GM19239 (cell line): Measurements from ENCODE around the gene PAPOLA.

Experiments used
- DNase-seq: peaks from one replicate; pipeline ENCODE4 v3.0.0; 2011; ENCODE audit warnings: low spot score; ENCODE audit not compliant: insufficient read length
- FAIRE-seq: peaks from 2 replicates; lab custom pipeline; 2011; peaks lifted over from hg19 to GRCh38; lab: Jason Lieb, UNC

PAPOLA gene

GRCh38 chr14:96614481-96614881 lies 112.3 kb downstream of the PAPOLA start:
- no peak for FAIRE-seq

GRCh38 chr14:96616161-96616721 lies 114.1 kb downstream of the PAPOLA start:
- DNase-seq = no peak
- FAIRE-seq = no peak

More at GRCh38 chr14:96614481-96614881, 112.3 kb downstream of the PAPOLA start:
- no peak for DNase-seq
